ENCODE data around the gene PSMB3. TPM values are rescaled to one million over a fixed set of nuclear protein-coding genes. Genes with fewer than 3 reads are reported as not detected.

Gene PSMB3
- total RNA-seq, 1 experiment from 2014 or later: 273 TPM

DNA sequence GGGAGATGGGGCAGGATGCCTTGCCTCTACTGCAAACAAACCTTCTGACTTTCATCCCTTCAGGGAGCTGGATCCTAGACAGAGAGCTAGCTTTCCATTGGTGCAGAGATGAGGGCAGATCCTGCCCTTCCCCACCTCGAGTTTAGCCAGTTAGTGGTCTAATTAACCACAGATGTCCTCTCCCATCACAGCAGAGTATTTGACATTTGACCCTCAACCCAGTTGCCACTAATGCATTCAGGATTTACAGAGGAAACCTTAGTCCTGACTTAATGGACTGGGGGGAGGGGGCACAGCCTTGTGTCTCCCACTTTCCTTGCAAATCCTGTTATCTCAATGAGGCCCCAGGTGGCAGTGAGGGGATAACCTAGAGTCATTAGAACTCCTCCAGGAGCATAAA is 36.6 kb downstream of the PSMB3 start:
- H3K27me3 Mint-ChIP-seq (ENCODE audit: low read depth): no peaks in the 10 kb centered on the region
- H3K4me1 Mint-ChIP-seq: peaks cover 15% of the 10 kb centered on the region
- H3K4me3 Mint-ChIP-seq: no peak overlapping the region
- ATAC-seq (peak; percentile 84), DNase-seq (ENCODE audit: low spot score) (no peak)
- H3K9me3 Mint-ChIP-seq: no peaks in the 10 kb centered on the region
- TF ChIP-seq ERG (CRISPR knock-in tag; IDR thresholded peaks at IDR 0.05) (no peak), HMGA2 (CRISPR knock-in tag; IDR thresholded peaks at IDR 0.05) (no peak), ATF1 (CRISPR knock-in tag; IDR thresholded peaks at IDR 0.05) (no peak), NR3C1 (CRISPR knock-in tag; conservative IDR thresholded peaks at IDR 0.05; ENCODE audit: low read depth) (no peak), ZNF532 (CRISPR knock-in tag; IDR thresholded peaks at IDR 0.05; ENCODE audit: borderline replicate concordance) (no peak), ZNF396 (CRISPR knock-in tag; IDR thresholded peaks at IDR 0.05; ENCODE audit: borderline replicate concordance) (no peak), ZMAT4 (CRISPR knock-in tag; IDR thresholded peaks at IDR 0.05) (no peak), E2F4 (CRISPR knock-in tag; IDR thresholded peaks at IDR 0.05; ENCODE audit: borderline replicate concordance, low read depth) (no peak), CDX4 (CRISPR knock-in tag; IDR thresholded peaks at IDR 0.05; ENCODE audit: borderline replicate concordance) (no peak), CREM (CRISPR knock-in tag; IDR thresholded peaks at IDR 0.05) (no peak), OVOL2 (CRISPR knock-in tag; IDR thresholded peaks at IDR 0.05; ENCODE audit: borderline replicate concordance) (no peak)
- TF ChIP-seq, protein P1, sequence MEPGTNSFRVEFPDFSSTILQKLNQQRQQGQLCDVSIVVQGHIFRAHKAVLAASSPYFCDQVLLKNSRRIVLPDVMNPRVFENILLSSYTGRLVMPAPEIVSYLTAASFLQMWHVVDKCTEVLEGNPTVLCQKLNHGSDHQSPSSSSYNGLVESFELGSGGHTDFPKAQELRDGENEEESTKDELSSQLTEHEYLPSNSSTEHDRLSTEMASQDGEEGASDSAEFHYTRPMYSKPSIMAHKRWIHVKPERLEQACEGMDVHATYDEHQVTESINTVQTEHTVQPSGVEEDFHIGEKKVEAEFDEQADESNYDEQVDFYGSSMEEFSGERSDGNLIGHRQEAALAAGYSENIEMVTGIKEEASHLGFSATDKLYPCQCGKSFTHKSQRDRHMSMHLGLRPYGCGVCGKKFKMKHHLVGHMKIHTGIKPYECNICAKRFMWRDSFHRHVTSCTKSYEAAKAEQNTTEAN (CRISPR knock-in tag; IDR thresholded peaks at IDR 0.05): no peak
- TF ChIP-seq, protein P2, sequence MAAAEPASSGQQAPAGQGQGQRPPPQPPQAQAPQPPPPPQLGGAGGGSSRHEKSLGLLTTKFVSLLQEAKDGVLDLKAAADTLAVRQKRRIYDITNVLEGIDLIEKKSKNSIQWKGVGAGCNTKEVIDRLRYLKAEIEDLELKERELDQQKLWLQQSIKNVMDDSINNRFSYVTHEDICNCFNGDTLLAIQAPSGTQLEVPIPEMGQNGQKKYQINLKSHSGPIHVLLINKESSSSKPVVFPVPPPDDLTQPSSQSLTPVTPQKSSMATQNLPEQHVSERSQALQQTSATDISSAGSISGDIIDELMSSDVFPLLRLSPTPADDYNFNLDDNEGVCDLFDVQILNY (CRISPR knock-in tag; IDR thresholded peaks at IDR 0.05): no peak
- TF ChIP-seq, protein P3, sequence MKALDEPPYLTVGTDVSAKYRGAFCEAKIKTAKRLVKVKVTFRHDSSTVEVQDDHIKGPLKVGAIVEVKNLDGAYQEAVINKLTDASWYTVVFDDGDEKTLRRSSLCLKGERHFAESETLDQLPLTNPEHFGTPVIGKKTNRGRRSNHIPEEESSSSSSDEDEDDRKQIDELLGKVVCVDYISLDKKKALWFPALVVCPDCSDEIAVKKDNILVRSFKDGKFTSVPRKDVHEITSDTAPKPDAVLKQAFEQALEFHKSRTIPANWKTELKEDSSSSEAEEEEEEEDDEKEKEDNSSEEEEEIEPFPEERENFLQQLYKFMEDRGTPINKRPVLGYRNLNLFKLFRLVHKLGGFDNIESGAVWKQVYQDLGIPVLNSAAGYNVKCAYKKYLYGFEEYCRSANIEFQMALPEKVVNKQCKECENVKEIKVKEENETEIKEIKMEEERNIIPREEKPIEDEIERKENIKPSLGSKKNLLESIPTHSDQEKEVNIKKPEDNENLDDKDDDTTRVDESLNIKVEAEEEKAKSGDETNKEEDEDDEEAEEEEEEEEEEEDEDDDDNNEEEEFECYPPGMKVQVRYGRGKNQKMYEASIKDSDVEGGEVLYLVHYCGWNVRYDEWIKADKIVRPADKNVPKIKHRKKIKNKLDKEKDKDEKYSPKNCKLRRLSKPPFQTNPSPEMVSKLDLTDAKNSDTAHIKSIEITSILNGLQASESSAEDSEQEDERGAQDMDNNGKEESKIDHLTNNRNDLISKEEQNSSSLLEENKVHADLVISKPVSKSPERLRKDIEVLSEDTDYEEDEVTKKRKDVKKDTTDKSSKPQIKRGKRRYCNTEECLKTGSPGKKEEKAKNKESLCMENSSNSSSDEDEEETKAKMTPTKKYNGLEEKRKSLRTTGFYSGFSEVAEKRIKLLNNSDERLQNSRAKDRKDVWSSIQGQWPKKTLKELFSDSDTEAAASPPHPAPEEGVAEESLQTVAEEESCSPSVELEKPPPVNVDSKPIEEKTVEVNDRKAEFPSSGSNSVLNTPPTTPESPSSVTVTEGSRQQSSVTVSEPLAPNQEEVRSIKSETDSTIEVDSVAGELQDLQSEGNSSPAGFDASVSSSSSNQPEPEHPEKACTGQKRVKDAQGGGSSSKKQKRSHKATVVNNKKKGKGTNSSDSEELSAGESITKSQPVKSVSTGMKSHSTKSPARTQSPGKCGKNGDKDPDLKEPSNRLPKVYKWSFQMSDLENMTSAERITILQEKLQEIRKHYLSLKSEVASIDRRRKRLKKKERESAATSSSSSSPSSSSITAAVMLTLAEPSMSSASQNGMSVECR (CRISPR knock-in tag; IDR thresholded peaks at IDR 0.05; ENCODE audit: borderline replicate concordance): no peak
- H3K36me3 Mint-ChIP-seq: peaks cover 32% of the 10 kb centered on the region
- H3K27ac Mint-ChIP-seq: peak overlapping the region; percentile 59
- ChIA-PET CTCF (interaction anchor here (1.0 to 1.2 kb wide), 2 partner anchors 128 to 376 kb away, joined by 3 to 4 read pairs; no protein-coding TSS in a partner anchor), POLR2A (no interaction called here)

Measured in WTC11 (cell line).